Transverse colon (tissue), 4 donors: ENCODE results near the gene SLC7A8. TPM values are rescaled to one million over a fixed set of nuclear protein-coding genes. Genes with fewer than 3 reads are reported as not detected.

Experiments used
- DNase-seq: peaks from one replicate; pipeline ENCODE4 v3.0.0-alpha.2; 2019
- H3K27ac ChIP-seq, 4 donors: fragments of 200-600 bp; sonication (generic); 2 replicates each; pipeline ENCODE4 v1.5.1; 2016 to 2018; ENCODE audit warnings: inconsistent platforms in 4 of 4
- H3K27me3 ChIP-seq: fragments of 200-600 bp; sonication (generic); 2 replicates; pipeline ENCODE4 v1.5.1; 2017; ENCODE audit warnings: inconsistent platforms
- H3K36me3 ChIP-seq, 4 donors: fragments of 200-600 bp; sonication (generic); 2 replicates each; pipeline ENCODE4 v1.5.1; 2017 to 2019; ENCODE audit warnings: inconsistent platforms in 4 of 4
- H3K4me1 ChIP-seq, 4 donors: fragments of 200-600 bp; sonication (generic); 2 replicates each; pipeline ENCODE4 v1.5.1; 2017 to 2020; ENCODE audit warnings: inconsistent platforms in 4 of 4
- H3K4me3 ChIP-seq, 4 donors: fragments of 200-600 bp; sonication (generic); 1 replicate in 1 of 4; 2 replicates in 3 of 4; pipeline versions ENCODE4 v1.5.1 to v1.6.1; 2017 to 2019; ENCODE audit warnings: inconsistent platforms in 4 of 4
- H3K9me3 ChIP-seq, 2 donors: fragments of 200-600 bp; sonication (generic); 2 replicates each; pipeline ENCODE4 v1.5.1; 2017 to 2019; ENCODE audit warnings: inconsistent platforms in 2 of 2
- EP300 ChIP-seq: sonication (generic); formaldehyde crosslinking; IDR thresholded peaks from one replicate; pipeline ENCODE4 v1.6.1; 2017; ENCODE audit warnings: antibody characterized with exemption, low read depth
- POLR2A ChIP-seq: fragments of 450-650 bp; IDR thresholded peaks from one replicate; pipeline ENCODE4 v1.6.1; 2016; ENCODE audit warnings: antibody characterized with exemption, mild to moderate bottlenecking, moderate library complexity
- POLR2AphosphoS5 ChIP-seq, 3 donors: sonication (generic); formaldehyde crosslinking; IDR thresholded peaks; one replicate each; pipeline ENCODE4 v1.6.1; 2016; ENCODE audit warnings: antibody characterized with exemption in 3 of 3
- WGBS, 2 donors: methylation state at CpG; one replicate each; pipeline ENCODE4 v1.1.5; 2018; ENCODE audit warnings: low coverage in 1 of 2; 5-methylcytosine and 5-hydroxymethylcytosine counted together
- in situ Hi-C, 4 donors: fragments of 200-750 bp; cut with MboI; loops; one replicate each; pipeline versions ENCODE4 v1.15.0 to v1.15.1; 2017; ENCODE audit warnings: low sequenced_read_pairs in 3 of 4, low pct_ligation_motif_present in 1 of 4, low pct_unique_long_range_greater_than_20kb in 1 of 4
- intact Hi-C: fragments of 100-400 bp; cut with DNase I; formaldehyde crosslinking; loops from one replicate; pipeline ENCODE4 v1.15.1; 2023; ENCODE audit warnings: low total_unique reads
- total RNA-seq, 4 donors: library from RNA; depleted of rRNA; stranded (reverse); fragments of >200 nt; gene quantifications; one replicate each; pipeline ENCODE4 v1.1.0, GENCODE V29; 2016
- TF ChIP-seq, protein P1 (sequence below), 5 experiments: fragments of 200-600 bp in 3 of 5; fragments of 450-650 bp in 2 of 5; sonication (generic) in 3 of 5; IDR thresholded peaks; 1 replicate in 2 of 5; 2 replicates in 3 of 5; pipeline ENCODE4 v1.5.1; 2016 to 2017; ENCODE audit warnings: antibody characterized with exemption in 5 of 5, inconsistent platforms in 3 of 5, mild to moderate bottlenecking in 2 of 5, moderate library complexity in 1 of 5

The SLC7A8 gene
- total RNA-seq, 4 donors from 2014 or later, result 5.2 to 29.1 (median 14.2) TPM

DNA sequence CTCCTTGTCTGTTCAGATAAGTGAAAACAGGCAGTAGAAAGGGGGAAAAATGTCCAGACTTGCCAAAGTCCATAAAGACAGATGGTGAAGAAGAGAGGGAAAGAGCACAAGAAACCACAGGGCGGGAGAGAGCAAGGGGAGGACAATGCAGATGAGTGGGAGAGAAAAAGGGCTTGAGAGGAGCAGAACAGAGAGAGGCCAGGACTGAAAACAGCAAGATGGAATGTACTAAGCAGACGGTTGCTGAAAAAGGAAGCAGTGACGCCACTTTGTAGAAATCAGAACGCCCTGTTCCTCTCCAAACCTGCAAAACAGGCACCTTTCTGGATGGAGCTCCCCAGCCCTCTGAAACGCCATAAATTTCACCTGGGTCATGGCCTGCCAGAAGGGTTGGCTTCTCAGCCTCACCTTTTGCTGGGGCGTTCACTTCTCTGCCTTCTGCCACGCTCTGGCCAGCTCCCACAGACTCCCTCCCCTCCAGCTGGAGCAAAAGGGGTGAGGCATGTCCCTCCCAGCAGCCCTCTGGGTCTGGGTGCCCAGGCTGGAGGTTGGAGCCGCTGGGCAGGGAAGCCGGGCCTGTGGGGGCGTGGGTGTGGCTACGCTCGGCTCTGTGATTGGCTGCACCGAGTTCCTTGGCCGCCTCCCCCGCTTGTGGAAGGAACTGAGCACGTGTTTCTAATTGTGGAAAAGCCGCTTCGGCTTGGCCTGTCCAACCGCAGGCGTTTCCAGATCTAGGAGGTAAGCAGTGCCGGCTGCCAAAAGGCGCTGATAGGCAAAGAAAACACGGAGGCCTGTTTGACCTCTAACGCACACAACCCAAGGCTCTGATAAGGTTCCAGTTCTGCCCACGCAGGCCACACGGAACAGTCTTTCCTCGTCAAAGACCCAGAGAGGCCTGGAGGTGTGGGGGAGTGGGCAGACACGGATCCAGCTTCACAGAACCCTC lies 29.3 kb downstream of the SLC7A8 start:
- Histone ChIP-seq H3K4me3 (peak overlapping the region in 3 of 4 donors; percentile 0 to 19 (median 9)), H3K27me3 (no peaks in the 10 kb centered on the region), H3K4me1 (peaks cover 10 to 32% (median 22%) of the 10 kb centered on the region in 4 donors), H3K36me3 (no peaks in the 10 kb centered on the region), H3K9me3 (no peaks in the 10 kb centered on the region), H3K27ac (peak overlapping the region; percentile 77 to 92 (median 82))
- in situ Hi-C loops (no loop called here), intact Hi-C loops (no loop called here)
- DNase-seq, result peak; percentile 85
- TF ChIP-seq, protein P1, sequence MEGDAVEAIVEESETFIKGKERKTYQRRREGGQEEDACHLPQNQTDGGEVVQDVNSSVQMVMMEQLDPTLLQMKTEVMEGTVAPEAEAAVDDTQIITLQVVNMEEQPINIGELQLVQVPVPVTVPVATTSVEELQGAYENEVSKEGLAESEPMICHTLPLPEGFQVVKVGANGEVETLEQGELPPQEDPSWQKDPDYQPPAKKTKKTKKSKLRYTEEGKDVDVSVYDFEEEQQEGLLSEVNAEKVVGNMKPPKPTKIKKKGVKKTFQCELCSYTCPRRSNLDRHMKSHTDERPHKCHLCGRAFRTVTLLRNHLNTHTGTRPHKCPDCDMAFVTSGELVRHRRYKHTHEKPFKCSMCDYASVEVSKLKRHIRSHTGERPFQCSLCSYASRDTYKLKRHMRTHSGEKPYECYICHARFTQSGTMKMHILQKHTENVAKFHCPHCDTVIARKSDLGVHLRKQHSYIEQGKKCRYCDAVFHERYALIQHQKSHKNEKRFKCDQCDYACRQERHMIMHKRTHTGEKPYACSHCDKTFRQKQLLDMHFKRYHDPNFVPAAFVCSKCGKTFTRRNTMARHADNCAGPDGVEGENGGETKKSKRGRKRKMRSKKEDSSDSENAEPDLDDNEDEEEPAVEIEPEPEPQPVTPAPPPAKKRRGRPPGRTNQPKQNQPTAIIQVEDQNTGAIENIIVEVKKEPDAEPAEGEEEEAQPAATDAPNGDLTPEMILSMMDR (IDR thresholded peaks at IDR 0.05), result no peak
- TF ChIP-seq POLR2A (peak; percentile 61), EP300 (no peak), POLR2AphosphoS5 (IDR thresholded peaks at IDR 0.05) (peak; percentile 8 to 70 (median 63))
- 40 to 49% methylated on average over 9 to 27 of the region's 28 CpGs for WGBS, 2 donors

DNA sequence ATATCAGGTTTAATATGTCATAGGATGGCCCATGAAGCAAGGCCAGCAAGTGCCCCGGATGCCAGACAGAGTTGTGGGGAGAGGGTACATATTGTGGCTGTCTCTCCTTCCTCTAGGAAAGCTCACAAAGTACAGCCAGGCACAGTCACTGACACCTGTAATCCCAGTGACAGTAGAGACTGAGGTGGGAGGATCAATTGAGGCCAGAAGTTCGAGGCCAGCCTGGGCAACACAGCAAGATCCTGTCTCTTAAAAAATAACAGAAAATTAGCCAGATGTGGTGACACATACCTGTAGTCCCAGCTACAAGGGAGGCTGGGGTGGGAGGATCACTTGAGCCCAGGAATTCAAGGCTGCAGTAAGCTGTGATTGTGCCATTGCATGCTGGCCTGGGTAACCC lies 32.1 kb downstream of the SLC7A8 start:
- H3K36me3 ChIP-seq, result no peaks in the 10 kb centered on the region
- no peak overlapping the region for H3K4me3 ChIP-seq
- H3K27ac ChIP-seq, result no peak overlapping the region
- in situ Hi-C loops, result no loop called here
- peaks cover 10 to 32% (median 22%) of the 10 kb centered on the region in 4 donors for H3K4me1 ChIP-seq
- intact Hi-C loops, result no loop called here
- no peaks in the 10 kb centered on the region for H3K9me3 ChIP-seq
- 86% methylated on average over 2 of the region's 2 CpGs; no CpG with 5 or more reads in 1 of the 2 donors for WGBS, 2 donors
- no peak for TF ChIP-seq EP300
- TF ChIP-seq, protein P1 (IDR thresholded peaks at IDR 0.05), result no peak
- no peak for TF ChIP-seq POLR2A
- no peak for TF ChIP-seq POLR2AphosphoS5 (IDR thresholded peaks at IDR 0.05)
- no peak for DNase-seq
- H3K27me3 ChIP-seq, result no peaks in the 10 kb centered on the region

DNA sequence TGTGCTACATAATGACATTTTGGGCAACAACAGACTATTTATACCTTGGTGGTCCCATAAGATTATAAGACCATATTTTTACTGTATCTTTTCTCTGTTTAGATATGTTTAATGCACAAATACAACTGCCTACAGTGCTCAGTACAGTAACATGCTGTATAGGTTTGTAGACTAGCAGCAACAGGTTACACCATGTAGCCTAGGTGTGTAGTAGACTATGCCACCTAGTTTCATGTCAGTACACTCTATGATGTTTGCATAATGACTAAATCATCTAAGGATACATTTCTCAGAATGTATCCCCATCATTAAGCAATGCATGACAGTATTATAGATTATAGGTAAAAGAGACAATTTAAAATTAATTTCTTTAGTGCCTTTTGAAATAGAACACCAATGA lies 33.7 kb downstream of the SLC7A8 start:
- H3K27ac ChIP-seq, result peak overlapping the region in 1 of 4 donors; percentile 63
- no peak for DNase-seq
- intact Hi-C loops, result no loop called here
- no peaks in the 10 kb centered on the region for H3K27me3 ChIP-seq
- H3K36me3 ChIP-seq, result no peaks in the 10 kb centered on the region
- H3K9me3 ChIP-seq, result no peaks in the 10 kb centered on the region
- in situ Hi-C loops, result no loop called here
- H3K4me1 ChIP-seq, result peaks cover 5 to 21% (median 17%) of the 10 kb centered on the region in 4 donors
- TF ChIP-seq POLR2AphosphoS5 (IDR thresholded peaks at IDR 0.05) (no peak), EP300 (no peak), POLR2A (no peak)
- TF ChIP-seq, protein P1 (IDR thresholded peaks at IDR 0.05), result no peak
- H3K4me3 ChIP-seq, result no peak overlapping the region

DNA sequence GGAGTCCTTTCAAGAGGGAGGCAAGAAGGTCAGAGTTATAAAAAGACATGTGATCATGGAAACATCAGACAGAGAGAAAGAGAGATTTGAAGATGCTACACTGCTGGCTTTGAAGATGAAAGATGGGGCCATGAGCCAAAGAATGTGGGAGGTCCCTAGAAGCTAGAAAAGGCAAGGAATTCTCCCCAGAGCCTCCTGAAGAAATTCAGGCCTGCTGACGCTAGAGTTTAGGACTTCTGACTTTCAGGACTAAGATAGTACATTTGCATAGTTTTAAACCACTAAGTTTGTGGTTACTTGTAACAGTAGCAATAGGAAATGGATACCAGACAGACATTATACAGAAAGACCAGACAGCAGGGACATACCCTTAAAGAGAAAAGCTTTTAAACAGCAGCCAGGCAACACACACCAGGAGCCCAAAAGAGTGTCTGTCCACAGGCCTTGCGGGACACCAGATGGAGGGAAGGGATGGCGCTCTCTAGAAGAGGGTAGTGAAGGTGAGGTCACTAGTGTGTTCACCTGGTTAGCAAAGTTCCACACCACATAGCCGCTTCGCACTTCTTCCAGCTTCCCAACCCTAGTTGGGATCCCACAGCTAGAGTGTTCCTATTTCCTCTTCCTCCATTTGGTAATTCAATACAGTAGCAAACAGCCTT lies 34.7 kb downstream of the SLC7A8 start:
- Histone ChIP-seq H3K36me3 (no peaks in the 10 kb centered on the region), H3K9me3 (no peaks in the 10 kb centered on the region), H3K27ac (peak overlapping the region in 3 of 4 donors; percentile 37 to 63 (median 41)), H3K27me3 (no peaks in the 10 kb centered on the region), H3K4me3 (no peak overlapping the region), H3K4me1 (peaks cover 5 to 11% (median 8%) of the 10 kb centered on the region in 4 donors)
- WGBS, 2 donors, result 74 to 85% methylated on average over 3 to 5 of the region's 5 CpGs
- intact Hi-C loops, result no loop called here
- no peak for DNase-seq
- in situ Hi-C loops, result no loop called here
- TF ChIP-seq POLR2AphosphoS5 (IDR thresholded peaks at IDR 0.05) (no peak), POLR2A (no peak), EP300 (no peak)
- TF ChIP-seq, protein P1 (IDR thresholded peaks at IDR 0.05), result no peak
